Loucy (cell line): ENCODE measurements around the gene PLCH1.

Experiments
- CTCF ChIP-seq: fragments of 200-600 bp; sonication (generic); conservative IDR thresholded peaks from 2 replicates; pipeline ENCODE4 v1.5.1; 2014; ENCODE audit warnings: mild to moderate bottlenecking, antibody characterized with exemption, low read length
- EZH2phosphoT487 ChIP-seq: fragments of 200-600 bp; IDR thresholded peaks from 2 replicates; pipeline ENCODE4 v1.6.1; 2018; ENCODE audit warnings: antibody characterized with exemption, mild to moderate bottlenecking, moderate library complexity, borderline replicate concordance

GRCh38 chr3:155520463-155520862 is 224.4 kb downstream of the PLCH1 start:
- TF ChIP-seq CTCF (no peak), EZH2phosphoT487 (no peak)
